ACC112 (cell line): ENCODE data around the gene OSBPL1A.

ENCODE experiments used
- H2AFZ ChIP-seq: fragments of 200-600 bp; sonication (generic); one replicate; pipeline ENCODE4 v1.6.0; 2017; ENCODE audit warnings: antibody characterized with exemption, low read length; ENCODE audit not compliant: unreplicated experiment
- H3K27ac ChIP-seq: fragments of 200-600 bp; sonication (generic); 2 replicates; pipeline ENCODE4 v1.5.1; 2014; ENCODE audit warnings: low read depth, mild to moderate bottlenecking, antibody characterized with exemption, low read length, moderate library complexity
- H3K27me3 ChIP-seq: fragments of 200-600 bp; sonication (generic); 2 replicates; pipeline ENCODE4 v1.6.1; 2014; ENCODE audit warnings: mild to moderate bottlenecking, antibody characterized with exemption, low read length, moderate library complexity, mixed read lengths; ENCODE audit not compliant: insufficient read depth
- H3K36me3 ChIP-seq: fragments of 200-600 bp; sonication (generic); 2 replicates; pipeline ENCODE4 v1.6.1; 2016; ENCODE audit warnings: mild to moderate bottlenecking, antibody characterized with exemption, low read length, moderate library complexity, mixed read lengths; ENCODE audit not compliant: insufficient read depth
- H3K4me1 ChIP-seq: fragments of 200-600 bp; sonication (generic); one replicate; pipeline ENCODE4 v1.6.1; 2016; ENCODE audit warnings: low read length, mixed read lengths; ENCODE audit not compliant: insufficient read depth, unreplicated experiment, control insufficient read depth
- H3K4me3 ChIP-seq: fragments of 200-600 bp; sonication (generic); 2 replicates; pipeline ENCODE4 v1.5.1; 2014; ENCODE audit warnings: mild to moderate bottlenecking, low read depth, low read length
- H3K79me2 ChIP-seq: fragments of 200-600 bp; sonication (generic); one replicate; pipeline ENCODE4 v1.6.0; 2016; ENCODE audit warnings: low read length; ENCODE audit not compliant: control insufficient read depth, unreplicated experiment, insufficient read depth

OSBPL1A gene

GRCh38 chr18:24230766-24231165 is 166.9 kb downstream of the OSBPL1A start:
- Histone ChIP-seq H3K27ac (no peak overlapping the region), H2AFZ (no peak overlapping the region), H3K4me1 (peaks cover 14% of the 10 kb centered on the region), H3K36me3 (no peaks in the 10 kb centered on the region), H3K79me2 (no peaks in the 10 kb centered on the region), H3K27me3 (no peaks in the 10 kb centered on the region), H3K4me3 (no peak overlapping the region)

- Histone ChIP-seq H3K27ac (no peak overlapping the region), H3K27me3 (no peaks in the 10 kb centered on the region), H3K36me3 (no peaks in the 10 kb centered on the region), H3K4me1 (peaks cover 14% of the 10 kb centered on the region), H2AFZ (no peak overlapping the region), H3K4me3 (no peak overlapping the region), H3K79me2 (no peaks in the 10 kb centered on the region)
Observed at GRCh38 chr18:24228667-24229041, 169.0 kb downstream of the OSBPL1A start.

GRCh38 chr18:24227977-24228666 is 169.5 kb downstream of the OSBPL1A start:
- H3K4me3 ChIP-seq: no peak overlapping the region
- H3K79me2 ChIP-seq: no peaks in the 10 kb centered on the region
- H3K27ac ChIP-seq: no peak overlapping the region
- H3K4me1 ChIP-seq: peaks cover 14% of the 10 kb centered on the region
- H3K27me3 ChIP-seq: no peaks in the 10 kb centered on the region
- H3K36me3 ChIP-seq: no peaks in the 10 kb centered on the region
- no peak overlapping the region for H2AFZ ChIP-seq

GRCh38 chr18:24220318-24220688 is 177.3 kb downstream of the OSBPL1A start:
- H3K4me1 ChIP-seq: peaks cover 8% of the 10 kb centered on the region
- no peaks in the 10 kb centered on the region for H3K79me2 ChIP-seq
- no peaks in the 10 kb centered on the region for H3K27me3 ChIP-seq
- no peak overlapping the region for H2AFZ ChIP-seq
- H3K27ac ChIP-seq: no peak overlapping the region
- H3K36me3 ChIP-seq: no peaks in the 10 kb centered on the region
- H3K4me3 ChIP-seq: no peak overlapping the region

DNA sequence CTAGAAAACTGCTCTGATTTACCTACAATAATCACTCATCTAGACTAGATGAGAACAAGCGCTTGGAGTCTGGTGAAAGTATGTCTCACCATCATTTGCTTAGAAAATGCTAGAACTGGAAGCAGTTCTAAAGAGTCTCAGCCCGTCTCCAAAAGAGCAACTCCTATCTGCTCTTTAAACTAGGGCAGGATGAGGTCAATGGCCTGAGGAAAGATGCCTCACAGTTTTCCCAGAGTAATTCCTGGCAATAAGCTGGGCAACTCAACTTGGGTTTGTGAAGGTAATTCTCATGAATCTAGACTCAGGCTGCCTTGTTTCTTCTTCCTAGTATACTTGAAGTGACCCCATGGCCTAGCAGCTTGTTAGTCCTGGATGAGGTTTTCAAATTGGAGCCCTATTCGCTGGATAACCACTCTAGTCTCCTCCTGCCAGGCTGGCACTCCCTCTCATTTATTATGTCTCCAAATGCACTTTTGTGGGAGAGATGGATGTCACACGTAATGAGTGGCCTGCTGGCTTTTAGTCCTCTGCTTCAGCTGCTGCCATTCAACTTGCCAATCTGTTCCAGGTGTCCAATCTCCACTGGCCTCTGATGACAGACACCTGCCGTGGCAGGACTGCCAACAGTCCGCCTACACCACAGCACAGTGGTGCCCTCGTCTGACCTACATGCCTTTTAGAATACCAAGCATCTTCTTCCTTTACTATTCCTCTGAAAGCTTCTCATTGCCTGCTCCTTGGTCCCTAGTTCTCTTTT is 177.9 kb downstream of the OSBPL1A start:
- H3K4me1 ChIP-seq: peaks cover 13% of the 10 kb centered on the region
- no peaks in the 10 kb centered on the region for H3K36me3 ChIP-seq
- H3K27me3 ChIP-seq: no peaks in the 10 kb centered on the region
- no peaks in the 10 kb centered on the region for H3K79me2 ChIP-seq
- H3K27ac ChIP-seq: no peak overlapping the region
- no peak overlapping the region for H2AFZ ChIP-seq
- H3K4me3 ChIP-seq: no peak overlapping the region

DNA sequence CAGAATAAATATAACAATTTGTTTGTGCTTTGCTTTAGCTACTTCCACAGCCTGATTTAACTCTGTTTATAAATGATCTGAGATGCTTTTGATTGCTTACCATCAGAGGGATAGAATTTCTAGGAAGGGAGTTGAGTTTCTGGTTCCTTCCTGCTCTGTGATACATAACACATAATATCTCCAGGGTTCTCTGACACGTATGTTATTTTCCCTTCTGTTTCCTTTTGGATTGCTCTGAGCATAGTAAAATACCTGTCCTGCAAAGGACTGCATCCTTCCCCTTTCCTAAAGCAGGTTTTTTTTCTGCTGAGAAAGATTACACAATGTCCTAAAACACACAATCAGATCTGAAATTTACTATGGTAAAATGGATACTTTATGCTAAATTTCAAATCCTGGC is 182.7 kb downstream of the OSBPL1A start:
- Histone ChIP-seq H2AFZ (no peak overlapping the region), H3K79me2 (no peaks in the 10 kb centered on the region), H3K27ac (peak overlapping the region; percentile 44), H3K36me3 (no peaks in the 10 kb centered on the region), H3K27me3 (no peaks in the 10 kb centered on the region), H3K4me1 (peaks cover 46% of the 10 kb centered on the region), H3K4me3 (peak overlapping the region; percentile 53)

GRCh38 chr18:24214144-24214543 is 183.5 kb downstream of the OSBPL1A start:
- no peaks in the 10 kb centered on the region for H3K27me3 ChIP-seq
- peaks cover 46% of the 10 kb centered on the region for H3K4me1 ChIP-seq
- no peak overlapping the region for H2AFZ ChIP-seq
- no peak overlapping the region for H3K4me3 ChIP-seq
- H3K36me3 ChIP-seq: no peaks in the 10 kb centered on the region
- peak overlapping the region; percentile 44 for H3K27ac ChIP-seq
- H3K79me2 ChIP-seq: no peaks in the 10 kb centered on the region

GRCh38 chr18:24212939-24213338 is 184.7 kb downstream of the OSBPL1A start:
- H3K4me1 ChIP-seq: peaks cover 46% of the 10 kb centered on the region
- peak overlapping the region; percentile 38 for H3K27ac ChIP-seq
- H3K79me2 ChIP-seq: no peaks in the 10 kb centered on the region
- H3K36me3 ChIP-seq: no peaks in the 10 kb centered on the region
- H3K27me3 ChIP-seq: no peaks in the 10 kb centered on the region
- no peak overlapping the region for H3K4me3 ChIP-seq
- H2AFZ ChIP-seq: no peak overlapping the region

GRCh38 chr18:24209558-24209957 is 188.1 kb downstream of the OSBPL1A start:
- Histone ChIP-seq H3K36me3 (no peaks in the 10 kb centered on the region), H3K4me1 (peaks cover 31% of the 10 kb centered on the region), H3K27ac (no peak overlapping the region), H2AFZ (no peak overlapping the region), H3K79me2 (no peaks in the 10 kb centered on the region), H3K4me3 (no peak overlapping the region), H3K27me3 (no peaks in the 10 kb centered on the region)

DNA sequence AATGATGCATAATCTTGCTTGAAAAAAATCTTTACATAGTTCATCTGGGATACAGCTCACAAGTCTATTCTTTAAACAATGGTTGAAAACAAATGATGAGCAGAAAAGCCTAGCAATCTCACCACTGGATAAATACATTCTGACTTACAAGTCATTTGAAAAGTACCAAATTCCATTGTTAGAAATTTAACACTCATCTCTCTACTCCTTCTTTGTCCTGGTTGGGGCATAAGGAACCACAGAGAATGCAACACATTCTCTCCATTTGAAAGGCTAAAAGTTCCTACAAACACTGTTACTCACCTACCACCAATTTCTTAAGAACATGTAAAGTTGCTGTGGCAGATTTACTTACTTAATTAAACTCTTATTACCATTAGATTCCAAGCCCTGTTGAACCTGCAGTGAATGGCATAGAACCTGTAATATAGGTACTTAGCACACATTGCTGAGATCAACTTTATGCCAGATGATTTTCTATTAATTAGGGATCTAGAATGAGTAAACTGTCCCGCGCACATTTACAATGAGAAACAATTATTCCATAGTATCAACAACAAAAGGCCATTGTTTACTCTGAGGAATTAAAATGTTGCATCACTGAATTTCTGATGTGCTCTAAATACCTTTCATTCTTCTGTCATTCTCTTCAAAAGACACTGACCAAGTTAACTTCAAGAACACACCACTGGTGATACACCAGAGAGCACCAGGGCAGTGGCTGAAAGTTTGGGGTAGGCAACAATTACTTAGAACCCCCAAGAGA is 189.2 kb downstream of the OSBPL1A start:
- Histone ChIP-seq H3K4me3 (no peak overlapping the region), H3K4me1 (peaks cover 20% of the 10 kb centered on the region), H3K27me3 (no peaks in the 10 kb centered on the region), H2AFZ (no peak overlapping the region), H3K79me2 (no peaks in the 10 kb centered on the region), H3K36me3 (no peaks in the 10 kb centered on the region), H3K27ac (no peak overlapping the region)
